22Rv1 (cell line): ENCODE results near the gene PNPLA3.

Experiments
- H3K27ac ChIP-seq: fragments of 450-650 bp; 2 replicates; pipeline ENCODE4 v1.5.1; 2017
- ZFX ChIP-seq: fragments of 450-650 bp; IDR thresholded peaks from 2 replicates; pipeline ENCODE4 v1.6.1; 2017; ENCODE audit warnings: antibody characterized with exemption, borderline replicate concordance
- TF ChIP-seq, protein P1 (sequence below): fragments of 450-650 bp; IDR thresholded peaks from 2 replicates; pipeline ENCODE4 v1.5.1; 2017; ENCODE audit warnings: mild to moderate bottlenecking

The PNPLA3 gene

DNA sequence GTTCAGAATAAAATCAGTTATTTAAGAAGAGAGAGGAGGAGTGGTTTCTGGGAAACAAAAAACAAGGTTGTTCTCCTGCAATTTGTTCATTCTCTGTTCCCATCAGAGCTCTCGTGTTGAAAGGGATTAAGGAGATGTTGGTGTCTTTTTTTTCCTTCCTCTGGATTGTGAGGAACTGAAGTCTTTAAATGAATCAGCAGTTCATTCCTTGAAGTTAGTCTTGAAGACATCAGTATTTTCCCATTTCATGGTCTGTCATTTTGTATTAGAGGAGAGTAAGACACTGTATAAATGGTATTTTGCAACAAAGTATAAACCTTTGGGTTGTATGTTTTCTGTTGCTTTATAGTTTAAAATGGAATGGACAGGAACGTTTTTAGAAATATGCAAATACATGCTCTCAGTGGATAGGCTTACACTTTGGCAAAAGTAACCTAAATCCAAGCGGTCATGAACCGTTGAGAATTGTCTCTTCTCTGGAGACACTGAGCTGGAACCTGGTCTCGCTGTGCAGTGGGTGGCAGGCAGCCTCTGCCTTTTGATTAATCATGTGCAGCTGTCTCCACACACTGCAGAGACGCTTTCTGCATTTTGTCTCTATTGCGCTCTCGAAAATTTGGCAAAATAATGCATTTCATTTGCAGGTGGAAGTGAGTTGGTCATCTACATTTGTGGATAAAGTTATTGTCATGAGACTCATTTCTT is 64.7 kb downstream of the PNPLA3 start:
- H3K27ac ChIP-seq, result no peak overlapping the region
- no peak for TF ChIP-seq ZFX
- TF ChIP-seq, protein P1, sequence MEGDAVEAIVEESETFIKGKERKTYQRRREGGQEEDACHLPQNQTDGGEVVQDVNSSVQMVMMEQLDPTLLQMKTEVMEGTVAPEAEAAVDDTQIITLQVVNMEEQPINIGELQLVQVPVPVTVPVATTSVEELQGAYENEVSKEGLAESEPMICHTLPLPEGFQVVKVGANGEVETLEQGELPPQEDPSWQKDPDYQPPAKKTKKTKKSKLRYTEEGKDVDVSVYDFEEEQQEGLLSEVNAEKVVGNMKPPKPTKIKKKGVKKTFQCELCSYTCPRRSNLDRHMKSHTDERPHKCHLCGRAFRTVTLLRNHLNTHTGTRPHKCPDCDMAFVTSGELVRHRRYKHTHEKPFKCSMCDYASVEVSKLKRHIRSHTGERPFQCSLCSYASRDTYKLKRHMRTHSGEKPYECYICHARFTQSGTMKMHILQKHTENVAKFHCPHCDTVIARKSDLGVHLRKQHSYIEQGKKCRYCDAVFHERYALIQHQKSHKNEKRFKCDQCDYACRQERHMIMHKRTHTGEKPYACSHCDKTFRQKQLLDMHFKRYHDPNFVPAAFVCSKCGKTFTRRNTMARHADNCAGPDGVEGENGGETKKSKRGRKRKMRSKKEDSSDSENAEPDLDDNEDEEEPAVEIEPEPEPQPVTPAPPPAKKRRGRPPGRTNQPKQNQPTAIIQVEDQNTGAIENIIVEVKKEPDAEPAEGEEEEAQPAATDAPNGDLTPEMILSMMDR, result no peak

DNA sequence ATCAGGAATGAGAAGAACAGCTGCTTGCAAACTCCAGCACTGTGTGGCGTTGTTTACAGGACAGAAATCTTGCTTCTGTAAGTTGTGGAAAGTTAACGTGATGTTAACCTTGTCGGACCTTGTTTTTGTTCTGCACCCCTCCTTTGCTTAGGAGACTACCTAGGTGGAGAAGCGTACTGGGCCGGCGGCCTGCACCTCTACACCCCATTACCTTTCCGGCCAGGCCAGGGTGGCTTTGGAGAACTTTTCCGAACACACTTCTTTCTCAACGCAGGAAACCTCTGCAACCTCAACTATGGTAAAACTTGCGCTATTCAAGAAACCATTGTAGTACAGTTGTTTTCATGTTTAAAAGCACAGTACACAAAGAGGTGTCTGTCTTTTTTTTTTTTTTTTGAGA is 65.4 kb downstream of the PNPLA3 start:
- TF ChIP-seq, protein P1, result no peak
- no peak for TF ChIP-seq ZFX
- H3K27ac ChIP-seq, result no peak overlapping the region

DNA sequence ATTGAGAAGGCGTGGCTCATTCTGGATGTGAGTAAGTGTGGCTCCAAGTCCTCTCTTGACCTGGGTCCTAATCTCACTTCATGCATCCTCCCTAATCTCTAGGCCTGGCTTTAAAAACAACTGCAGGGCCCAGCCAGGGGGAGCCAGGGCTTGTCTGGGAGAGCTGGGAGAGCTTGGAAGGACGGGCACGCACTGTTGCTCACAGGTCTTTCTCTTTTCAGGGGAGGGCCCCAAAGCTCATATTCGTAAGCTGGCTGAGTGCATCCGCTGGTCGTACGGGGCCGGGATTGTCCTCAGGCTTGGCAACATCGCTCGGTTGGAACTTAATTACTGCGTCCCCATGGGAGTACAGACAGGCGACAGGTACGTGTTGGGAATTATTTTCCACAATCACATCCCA is 66.4 kb downstream of the PNPLA3 start:
- TF ChIP-seq, protein P1, result no peak
- TF ChIP-seq ZFX, result no peak
- no peak overlapping the region for H3K27ac ChIP-seq

DNA sequence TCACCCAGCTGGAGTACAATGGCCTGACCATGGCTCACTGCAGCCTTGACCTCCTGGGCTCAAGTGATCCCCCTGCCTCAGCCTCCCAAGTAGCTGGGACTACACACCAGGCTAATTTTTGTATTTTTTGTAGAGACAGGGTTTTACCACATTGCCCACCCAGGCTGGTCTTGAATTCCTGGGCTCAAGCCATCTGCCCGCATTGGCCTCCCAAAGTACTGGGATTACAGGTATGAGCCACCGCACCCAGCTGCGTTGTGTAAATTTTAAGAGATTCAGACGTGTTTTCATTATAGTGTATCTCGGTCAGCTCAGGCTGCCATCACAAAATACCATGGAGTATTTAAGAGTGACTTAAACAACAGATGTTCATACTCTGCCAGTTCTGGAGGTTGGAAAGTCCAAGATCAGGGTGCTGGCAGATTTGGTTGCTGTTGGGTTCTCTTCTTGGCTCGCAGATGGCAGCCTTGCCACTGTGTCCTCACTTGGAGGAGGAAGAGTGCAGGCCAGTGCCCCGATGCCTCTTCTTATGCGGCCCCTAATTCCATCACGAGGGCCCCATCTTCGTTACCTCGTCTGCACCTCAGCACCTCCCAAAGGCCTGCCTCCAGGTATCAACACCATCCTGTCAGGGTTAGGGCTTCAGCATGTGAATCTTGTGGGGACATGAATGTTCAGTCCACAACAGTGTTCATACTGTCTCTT is 67.9 kb downstream of the PNPLA3 start:
- TF ChIP-seq, protein P1, result no peak
- no peak overlapping the region for H3K27ac ChIP-seq

DNA sequence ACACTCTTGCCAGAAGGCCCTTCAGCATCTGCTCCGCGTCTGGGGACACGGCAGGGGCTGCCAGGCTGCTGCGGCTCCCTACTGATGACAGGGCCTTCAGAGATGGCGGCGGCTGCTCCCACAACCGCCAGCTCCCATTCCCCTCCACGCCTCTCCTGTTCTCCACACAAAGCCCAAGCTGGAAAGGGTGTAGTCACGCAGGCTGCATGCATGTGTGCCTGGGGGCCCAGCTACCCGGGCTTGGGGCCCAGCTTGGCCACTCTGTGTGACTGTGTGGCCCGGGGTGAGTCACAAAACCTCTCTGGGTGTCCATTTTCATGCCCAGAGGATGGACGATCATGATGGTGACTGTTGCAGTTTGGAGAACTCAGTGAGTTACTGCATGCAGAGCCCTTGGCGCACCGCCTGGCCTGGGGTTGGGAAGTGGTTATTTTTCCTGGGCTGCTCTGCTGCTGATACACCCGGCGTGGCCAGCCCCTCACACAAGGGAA is 68.8 kb downstream of the PNPLA3 start:
- TF ChIP-seq, protein P1, result no peak
- no peak for TF ChIP-seq ZFX
- no peak overlapping the region for H3K27ac ChIP-seq

DNA sequence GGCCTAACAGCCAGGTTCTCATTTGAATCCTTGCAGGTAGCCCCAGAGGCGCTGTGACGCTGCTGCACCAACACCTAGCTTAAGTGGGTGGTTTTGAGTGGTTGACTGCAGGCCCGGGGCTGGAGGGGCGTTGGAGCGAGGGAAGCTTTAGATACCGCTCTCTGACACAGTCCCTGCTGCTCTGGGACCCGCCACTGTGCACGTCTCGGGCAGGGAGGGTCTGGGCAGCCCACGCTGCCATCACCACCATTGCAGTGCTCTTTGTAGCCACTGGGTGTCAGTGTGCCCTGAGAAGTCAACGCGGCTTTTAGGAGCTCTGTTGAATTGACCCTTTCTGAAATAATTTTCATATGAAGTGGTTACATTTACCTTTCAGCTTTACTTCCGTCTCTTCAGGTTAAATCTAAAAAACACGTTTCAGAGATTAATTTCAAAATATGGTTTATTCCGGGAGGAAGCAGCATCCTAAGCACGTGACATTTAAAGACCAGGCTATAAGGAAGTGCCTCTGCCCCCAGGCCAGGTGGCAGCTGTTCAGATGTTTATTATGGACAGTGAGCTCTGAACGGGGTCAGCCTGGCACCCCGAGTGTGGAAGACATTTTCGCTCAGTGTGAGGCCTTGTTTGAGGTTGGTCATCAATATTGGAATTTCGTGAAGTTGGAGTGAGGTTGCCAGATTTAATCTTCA is 69.6 kb downstream of the PNPLA3 start:
- H3K27ac ChIP-seq, result no peak overlapping the region
- TF ChIP-seq, protein P1, result peak; percentile 90
- no peak for TF ChIP-seq ZFX
